Fibroblast of lung (primary cell): ENCODE data around the gene C14orf119. TPM values are rescaled to one million over a fixed set of nuclear protein-coding genes. Genes with fewer than 3 reads are reported as not detected.

Experiments
- DNase-seq, 2 donors: peaks; one replicate each; pipeline versions ENCODE4 v3.0.0 to v3.0.0-alpha.2; 2010; ENCODE audit warnings: low read depth in 2 of 2
- H2AFZ ChIP-seq: 2 replicates; pipeline ENCODE4 v1.5.1; 2012; ENCODE audit warnings: low read length, control low read depth, inconsistent platforms
- H3K27ac ChIP-seq: 2 replicates; pipeline ENCODE4 v1.5.1; 2011; ENCODE audit warnings: low read length, control low read depth; ENCODE audit not compliant: insufficient read depth
- H3K27me3 ChIP-seq: 2 replicates; pipeline ENCODE4 v1.5.1; 2011; ENCODE audit warnings: mild to moderate bottlenecking, low read length; ENCODE audit not compliant: control insufficient read depth, insufficient read depth
- H3K36me3 ChIP-seq: 2 replicates; pipeline ENCODE4 v1.5.1; 2011; ENCODE audit warnings: low read length; ENCODE audit not compliant: control insufficient read depth, insufficient read depth
- H3K4me1 ChIP-seq: 2 replicates; pipeline ENCODE4 v1.5.1; 2011; ENCODE audit warnings: low read length; ENCODE audit not compliant: control insufficient read depth, insufficient read depth; ENCODE audit errors: extremely low read depth
- H3K4me2 ChIP-seq: 2 replicates; pipeline ENCODE4 v1.5.1; 2011; ENCODE audit warnings: low read length, control low read depth; ENCODE audit not compliant: insufficient read depth; ENCODE audit errors: extremely low read depth
- H3K4me3 ChIP-seq, 4 experiments: fragments of 200-600 bp in 1 of 4; sonication (generic) in 1 of 4; replicated peaks in 1 of 4; 2 replicates each; pipeline ENCODE4 v1.5.1; 2011 to 2016; ENCODE audit warnings: low read length in 4 of 4, low read depth in 3 of 4, mild to moderate bottlenecking in 3 of 4, control low read depth in 2 of 4, inconsistent platforms in 1 of 4, mixed read lengths in 1 of 4; ENCODE audit not compliant: insufficient read depth in 1 of 4; ENCODE audit errors: control extremely low read depth in 1 of 4
- H3K79me2 ChIP-seq: 2 replicates; pipeline ENCODE4 v1.5.1; 2012; ENCODE audit warnings: mild to moderate bottlenecking, low read length, inconsistent platforms; ENCODE audit not compliant: control insufficient read depth, insufficient read depth
- H3K9ac ChIP-seq: 2 replicates; pipeline ENCODE4 v1.5.1; 2011; ENCODE audit warnings: mild to moderate bottlenecking, low read length, control low read depth; ENCODE audit not compliant: insufficient read depth
- H3K9me3 ChIP-seq: 2 replicates; pipeline ENCODE4 v1.5.1; 2012; ENCODE audit warnings: low read depth, low read length; ENCODE audit not compliant: control insufficient read depth, insufficient read depth
- H4K20me1 ChIP-seq: 2 replicates; pipeline ENCODE4 v1.5.1; 2011; ENCODE audit warnings: low read length; ENCODE audit not compliant: control insufficient read depth, insufficient read depth; ENCODE audit errors: extremely low read depth
- EZH2 ChIP-seq: IDR thresholded peaks from 2 replicates; pipeline ENCODE4 v1.5.1; 2012; ENCODE audit warnings: low read length, control low read depth, mild to moderate bottlenecking; ENCODE audit errors: missing control alignments
- polyA plus RNA-seq, 2 donors: library from polyadenylated mRNA; depleted of rRNA in 1 of 2; stranded (reverse) in 1 of 2; unstranded in 1 of 2; fragments of >200 nt; gene quantifications; 2 replicates each; pipeline ENCODE4 v1.2.1, GENCODE V29; 2011 to 2012; ENCODE audit warnings: missing spikeins in 1 of 2
- total RNA-seq: library from RNA; depleted of rRNA; stranded (reverse); fragments of >200 nt; gene quantifications from 2 replicates; pipeline ENCODE4 v1.2.1, GENCODE V29; 2014
- TF ChIP-seq, protein P1 (sequence below), 2 donors: IDR thresholded peaks in 1 of 2; conservative IDR thresholded peaks in 1 of 2; 1 replicate in 1 of 2; 2 replicates in 1 of 2; pipeline ENCODE4 v1.5.1; 2011 to 2012; ENCODE audit warnings: low read length in 2 of 2, control low read depth in 1 of 2, inconsistent platforms in 1 of 2, low read depth in 1 of 2, mild to moderate bottlenecking in 1 of 2

The C14orf119 gene
- total and polyA plus RNA-seq, 2 donors (not counting 1 experiment from before 2014, with no cell fraction given): 55.0 to 115 TPM

DNA sequence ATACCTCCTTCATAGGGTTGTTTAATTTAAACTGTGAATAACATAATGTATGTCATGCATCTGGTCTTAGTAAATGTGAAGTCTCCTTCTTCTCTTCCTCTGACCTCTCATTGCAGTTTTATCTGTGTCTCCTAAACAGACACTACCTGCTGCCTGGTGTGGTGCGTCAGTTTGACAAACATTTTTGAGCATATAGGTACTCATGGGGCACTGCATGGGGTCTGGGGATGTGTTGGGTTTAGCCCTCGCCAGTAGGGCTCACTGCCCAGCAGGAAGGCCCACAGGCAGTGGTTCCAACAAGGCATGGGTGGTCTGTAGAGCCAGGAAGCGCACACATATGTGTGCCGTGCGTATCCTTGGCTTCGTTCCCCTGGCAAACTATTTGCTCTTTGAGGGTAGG is 26.8 kb downstream of the C14orf119 start:
- no peaks in the 10 kb centered on the region for H4K20me1 ChIP-seq
- H3K4me3 ChIP-seq: no peak overlapping the region
- H2AFZ ChIP-seq: no peak overlapping the region
- no peaks in the 10 kb centered on the region for H3K36me3 ChIP-seq
- no peak for DNase-seq
- H3K4me1 ChIP-seq: peaks cover 3% of the 10 kb centered on the region
- no peak overlapping the region for H3K4me2 ChIP-seq
- H3K27me3 ChIP-seq: no peaks in the 10 kb centered on the region
- H3K27ac ChIP-seq: no peak overlapping the region
- H3K79me2 ChIP-seq: no peaks in the 10 kb centered on the region
- no peak overlapping the region for H3K9ac ChIP-seq
- H3K9me3 ChIP-seq: no peaks in the 10 kb centered on the region
- no peak for TF ChIP-seq EZH2
- TF ChIP-seq, protein P1, sequence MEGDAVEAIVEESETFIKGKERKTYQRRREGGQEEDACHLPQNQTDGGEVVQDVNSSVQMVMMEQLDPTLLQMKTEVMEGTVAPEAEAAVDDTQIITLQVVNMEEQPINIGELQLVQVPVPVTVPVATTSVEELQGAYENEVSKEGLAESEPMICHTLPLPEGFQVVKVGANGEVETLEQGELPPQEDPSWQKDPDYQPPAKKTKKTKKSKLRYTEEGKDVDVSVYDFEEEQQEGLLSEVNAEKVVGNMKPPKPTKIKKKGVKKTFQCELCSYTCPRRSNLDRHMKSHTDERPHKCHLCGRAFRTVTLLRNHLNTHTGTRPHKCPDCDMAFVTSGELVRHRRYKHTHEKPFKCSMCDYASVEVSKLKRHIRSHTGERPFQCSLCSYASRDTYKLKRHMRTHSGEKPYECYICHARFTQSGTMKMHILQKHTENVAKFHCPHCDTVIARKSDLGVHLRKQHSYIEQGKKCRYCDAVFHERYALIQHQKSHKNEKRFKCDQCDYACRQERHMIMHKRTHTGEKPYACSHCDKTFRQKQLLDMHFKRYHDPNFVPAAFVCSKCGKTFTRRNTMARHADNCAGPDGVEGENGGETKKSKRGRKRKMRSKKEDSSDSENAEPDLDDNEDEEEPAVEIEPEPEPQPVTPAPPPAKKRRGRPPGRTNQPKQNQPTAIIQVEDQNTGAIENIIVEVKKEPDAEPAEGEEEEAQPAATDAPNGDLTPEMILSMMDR (conservative IDR thresholded peaks at IDR 0.05 in 1 of 2, IDR thresholded peaks at IDR 0.05 in 1 of 2; ENCODE audit: low read depth in 1 of 2, low read length in 2 of 2): no peak

DNA sequence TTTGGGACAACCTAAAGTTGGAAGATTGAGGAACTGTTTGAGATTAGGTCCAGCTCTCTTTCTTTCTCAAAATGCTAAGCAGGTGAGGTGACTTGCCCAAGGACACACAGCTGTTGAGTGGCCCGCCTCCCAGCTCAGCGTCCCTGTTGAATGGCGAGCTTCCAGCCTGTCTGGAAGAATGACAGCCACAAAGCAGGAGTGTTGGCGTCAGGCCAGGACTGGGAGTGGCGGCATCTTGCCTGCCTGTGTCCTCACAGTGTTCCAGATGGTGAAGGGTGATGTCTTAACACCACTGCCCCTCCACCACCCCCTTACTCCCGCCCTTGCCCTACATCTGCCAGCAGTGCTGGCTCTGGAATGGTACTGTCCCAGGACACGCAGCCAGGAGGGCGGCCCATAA is 28.1 kb downstream of the C14orf119 start:
- no peaks in the 10 kb centered on the region for H3K27me3 ChIP-seq
- H3K27ac ChIP-seq: no peak overlapping the region

DNA sequence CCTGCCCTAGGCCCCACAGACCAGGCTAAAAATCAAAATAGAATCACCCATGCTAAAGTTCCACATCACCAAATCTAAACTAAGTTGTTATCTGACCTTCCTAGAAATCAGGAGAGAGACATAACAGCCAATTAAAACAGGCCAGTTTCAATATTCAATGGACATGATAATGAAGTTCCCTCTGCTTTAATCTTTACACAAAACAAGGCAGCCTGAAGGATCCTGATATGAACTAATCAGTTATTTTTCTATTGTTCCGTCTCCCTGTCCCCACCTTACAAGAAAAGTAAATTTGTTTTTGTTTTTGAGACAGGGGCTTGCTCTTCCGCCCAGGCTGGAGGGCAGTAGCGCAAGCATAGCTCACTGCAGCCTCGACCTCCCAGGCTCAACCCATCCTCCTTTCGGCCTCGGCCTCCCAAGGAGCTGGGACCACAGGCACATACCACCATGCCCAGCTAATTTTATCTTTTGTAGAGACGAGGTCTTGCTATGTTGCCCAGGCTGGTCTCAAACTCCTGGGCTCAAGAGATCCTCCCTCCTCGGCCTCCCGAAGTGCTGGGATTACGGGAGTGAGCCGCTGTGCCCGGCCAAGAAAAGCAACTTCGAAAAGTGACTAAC is 29.1 kb downstream of the C14orf119 start:
- Histone ChIP-seq H3K4me2 (no peak overlapping the region), H3K4me3 (no peak overlapping the region), H3K27me3 (peaks cover 2% of the 10 kb centered on the region), H4K20me1 (no peaks in the 10 kb centered on the region), H3K36me3 (no peaks in the 10 kb centered on the region), H3K9me3 (no peaks in the 10 kb centered on the region), H3K9ac (no peak overlapping the region), H2AFZ (no peak overlapping the region), H3K27ac (no peak overlapping the region), H3K79me2 (no peaks in the 10 kb centered on the region), H3K4me1 (peaks cover 3% of the 10 kb centered on the region)
- TF ChIP-seq EZH2: no peak
- TF ChIP-seq, protein P1 (conservative IDR thresholded peaks at IDR 0.05 in 1 of 2, IDR thresholded peaks at IDR 0.05 in 1 of 2; ENCODE audit: low read depth in 1 of 2, low read length in 2 of 2): no peak
- DNase-seq: no peak

More for the DNA sequence above, 28.1 kb downstream of the C14orf119 start:
- no peaks in the 10 kb centered on the region for H4K20me1 ChIP-seq
- no peaks in the 10 kb centered on the region for H3K9me3 ChIP-seq
- H3K36me3 ChIP-seq: no peaks in the 10 kb centered on the region
- peaks cover 3% of the 10 kb centered on the region for H3K4me1 ChIP-seq
- H3K79me2 ChIP-seq: no peaks in the 10 kb centered on the region
- TF ChIP-seq EZH2: no peak
- TF ChIP-seq, protein P1 (conservative IDR thresholded peaks at IDR 0.05 in 1 of 2, IDR thresholded peaks at IDR 0.05 in 1 of 2; ENCODE audit: low read depth in 1 of 2, low read length in 2 of 2): no peak
- no peak overlapping the region for H3K4me2 ChIP-seq
- peak in 1 of 2 donors; percentile 19 for DNase-seq
- no peak overlapping the region for H3K9ac ChIP-seq
- no peak overlapping the region for H2AFZ ChIP-seq
- H3K4me3 ChIP-seq: no peak overlapping the region
